GM12874 (cell line): Measurements from ENCODE around the gene TNS1.

ENCODE experiments used
- TF ChIP-seq, protein P1 (sequence below): IDR thresholded peaks from 2 replicates; pipeline ENCODE4 v1.5.1; 2011; ENCODE audit warnings: low read depth, mild to moderate bottlenecking, control low read depth, low read length, moderate library complexity; ENCODE audit not compliant: insufficient read depth

The TNS1 gene

DNA sequence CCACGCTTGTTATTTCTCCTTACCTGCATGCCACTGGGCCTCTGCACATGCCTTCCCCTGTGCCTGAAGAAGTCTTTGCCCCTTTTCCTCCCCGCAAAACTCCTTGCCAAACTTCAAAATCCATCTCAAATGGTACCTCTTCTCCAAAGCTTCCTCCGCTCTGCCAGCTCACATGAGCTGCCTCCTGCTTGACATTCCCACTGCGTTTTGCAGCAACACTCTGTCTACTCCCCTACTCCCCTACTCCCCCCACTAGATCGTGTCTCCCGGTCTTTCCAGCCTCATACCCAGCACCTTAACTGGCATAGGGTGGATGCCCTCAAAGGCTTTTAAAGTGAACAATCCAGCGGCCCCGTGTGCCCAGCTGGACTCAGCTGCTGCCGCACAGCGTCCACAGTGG, 65.8 kb downstream of the TNS1 start:
- TF ChIP-seq, protein P1, sequence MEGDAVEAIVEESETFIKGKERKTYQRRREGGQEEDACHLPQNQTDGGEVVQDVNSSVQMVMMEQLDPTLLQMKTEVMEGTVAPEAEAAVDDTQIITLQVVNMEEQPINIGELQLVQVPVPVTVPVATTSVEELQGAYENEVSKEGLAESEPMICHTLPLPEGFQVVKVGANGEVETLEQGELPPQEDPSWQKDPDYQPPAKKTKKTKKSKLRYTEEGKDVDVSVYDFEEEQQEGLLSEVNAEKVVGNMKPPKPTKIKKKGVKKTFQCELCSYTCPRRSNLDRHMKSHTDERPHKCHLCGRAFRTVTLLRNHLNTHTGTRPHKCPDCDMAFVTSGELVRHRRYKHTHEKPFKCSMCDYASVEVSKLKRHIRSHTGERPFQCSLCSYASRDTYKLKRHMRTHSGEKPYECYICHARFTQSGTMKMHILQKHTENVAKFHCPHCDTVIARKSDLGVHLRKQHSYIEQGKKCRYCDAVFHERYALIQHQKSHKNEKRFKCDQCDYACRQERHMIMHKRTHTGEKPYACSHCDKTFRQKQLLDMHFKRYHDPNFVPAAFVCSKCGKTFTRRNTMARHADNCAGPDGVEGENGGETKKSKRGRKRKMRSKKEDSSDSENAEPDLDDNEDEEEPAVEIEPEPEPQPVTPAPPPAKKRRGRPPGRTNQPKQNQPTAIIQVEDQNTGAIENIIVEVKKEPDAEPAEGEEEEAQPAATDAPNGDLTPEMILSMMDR: no peak

DNA sequence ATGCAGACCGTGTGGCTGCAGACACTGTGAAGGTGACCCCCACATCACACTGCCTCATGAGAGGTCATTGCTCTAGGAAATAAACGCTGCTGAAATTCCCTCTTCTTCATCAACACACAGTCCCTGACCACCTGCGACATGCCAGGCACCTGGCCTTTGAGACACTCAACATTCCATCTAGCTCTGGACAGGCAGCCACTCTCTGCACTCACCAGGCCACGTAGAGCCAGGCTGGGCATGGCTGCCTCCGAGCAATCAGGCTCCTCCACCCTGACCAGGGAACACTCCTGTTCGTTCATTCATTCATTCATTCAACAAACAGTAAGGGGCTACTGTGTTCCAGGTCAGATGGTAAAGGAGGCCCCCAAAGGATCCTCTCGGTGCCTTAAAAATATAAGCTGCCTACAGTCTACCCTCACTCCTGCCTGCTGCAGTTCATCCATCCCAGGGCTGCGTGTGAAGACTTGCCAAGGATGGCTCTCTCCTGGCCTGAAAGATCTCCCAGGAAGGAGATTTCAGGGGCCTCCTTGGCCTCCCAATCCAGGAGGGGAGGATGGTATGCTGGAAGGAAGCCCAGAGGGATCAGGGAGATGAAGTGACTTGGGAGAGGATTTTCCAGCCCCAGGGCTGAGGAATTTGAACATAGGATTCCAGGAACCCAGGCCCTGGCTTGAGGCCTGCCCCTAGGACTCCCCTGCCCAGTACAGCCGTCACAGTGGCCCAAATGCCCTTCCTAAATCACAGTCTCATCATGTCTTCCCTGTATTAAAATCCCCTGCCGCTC, 66.7 kb downstream of the TNS1 start:
- TF ChIP-seq, protein P1: no peak

DNA sequence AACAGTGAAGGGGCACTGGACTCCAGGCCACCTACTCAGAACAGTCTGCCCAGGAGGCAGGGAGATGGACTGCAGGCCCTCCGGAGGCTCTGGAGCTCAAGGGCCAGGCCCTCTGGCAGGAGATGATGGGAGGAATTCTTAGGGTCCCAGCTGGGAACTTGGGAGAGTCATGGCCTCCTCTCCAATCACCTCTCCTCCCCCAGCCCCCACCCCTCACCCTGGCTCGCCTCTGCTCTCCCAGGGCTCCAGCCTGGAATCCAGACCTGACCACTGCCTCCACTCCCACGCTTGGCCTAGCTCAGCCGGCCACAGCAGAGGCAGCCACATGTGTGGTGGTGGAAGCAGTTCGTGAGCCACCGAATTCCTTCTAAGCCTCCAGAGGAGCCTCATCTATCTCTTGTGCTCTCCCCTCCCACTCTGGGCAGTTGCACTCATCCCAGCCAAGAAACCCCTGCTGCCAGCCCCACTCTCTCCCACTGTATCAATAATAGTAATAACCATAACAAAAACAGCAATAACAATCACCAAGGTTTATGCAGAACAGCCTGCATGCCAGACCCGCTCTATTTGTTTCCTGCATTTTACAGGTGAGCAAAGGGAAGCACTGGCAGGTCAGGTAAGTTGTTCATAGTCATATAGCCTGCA, 67.4 kb downstream of the TNS1 start:
- TF ChIP-seq, protein P1: no peak

DNA sequence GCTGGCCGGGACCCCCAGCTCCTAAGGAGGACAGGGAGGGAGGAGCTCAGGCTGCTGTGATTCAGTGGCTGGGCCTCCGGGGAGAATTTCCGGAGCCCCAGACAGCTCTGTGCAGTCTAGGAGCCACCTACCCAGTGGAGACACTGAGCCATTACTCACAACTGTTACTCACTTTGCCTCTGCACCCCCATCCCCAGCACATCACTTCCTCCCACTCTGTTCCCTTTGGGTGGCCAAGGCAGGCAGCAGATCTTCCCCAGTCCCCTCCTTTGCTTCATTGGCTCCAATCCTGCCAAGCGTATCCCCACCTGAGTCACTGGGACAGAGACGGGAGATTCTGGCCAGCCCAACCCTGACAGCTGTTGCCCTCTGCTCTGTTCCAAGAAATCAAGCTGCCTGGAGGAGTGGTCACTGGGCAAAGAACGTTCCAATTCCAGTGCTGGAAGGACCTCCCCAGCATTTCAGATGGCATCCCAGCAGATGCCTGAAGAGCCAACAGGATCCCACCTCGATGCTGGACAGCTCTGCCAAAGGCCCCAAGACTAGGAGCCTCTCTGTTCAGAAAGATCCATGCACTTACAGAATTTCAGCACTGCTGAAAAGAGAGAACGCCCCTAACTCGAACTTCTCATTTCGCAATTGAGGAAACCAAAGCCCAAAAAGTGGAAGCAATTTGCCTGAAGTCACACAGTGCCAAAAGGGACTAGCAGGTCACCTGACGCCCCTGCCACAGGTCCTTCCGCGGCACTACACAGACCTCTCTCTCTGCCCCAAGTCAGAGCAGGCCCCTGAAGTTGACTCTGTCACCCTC, 68.3 kb downstream of the TNS1 start:
- TF ChIP-seq, protein P1: no peak

DNA sequence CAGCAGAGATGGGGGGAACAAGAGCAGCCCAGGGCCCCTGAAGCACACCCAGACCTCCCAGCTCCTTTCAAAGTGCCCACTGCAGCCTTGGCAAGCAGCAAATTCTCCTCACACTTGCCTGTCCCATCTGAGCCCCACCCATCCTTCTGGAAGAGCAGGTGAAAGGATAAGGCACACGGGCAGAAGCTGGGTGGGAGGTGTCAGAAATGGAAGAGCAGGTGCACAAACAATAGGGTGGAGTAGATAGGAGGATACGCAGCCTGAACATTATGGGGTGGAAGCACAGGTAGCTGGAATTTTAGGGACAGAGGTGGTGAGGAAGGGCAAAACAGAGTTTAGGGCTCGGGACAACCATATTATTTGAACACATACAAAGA, 69.2 kb downstream of the TNS1 start:
- TF ChIP-seq, protein P1: no peak

DNA sequence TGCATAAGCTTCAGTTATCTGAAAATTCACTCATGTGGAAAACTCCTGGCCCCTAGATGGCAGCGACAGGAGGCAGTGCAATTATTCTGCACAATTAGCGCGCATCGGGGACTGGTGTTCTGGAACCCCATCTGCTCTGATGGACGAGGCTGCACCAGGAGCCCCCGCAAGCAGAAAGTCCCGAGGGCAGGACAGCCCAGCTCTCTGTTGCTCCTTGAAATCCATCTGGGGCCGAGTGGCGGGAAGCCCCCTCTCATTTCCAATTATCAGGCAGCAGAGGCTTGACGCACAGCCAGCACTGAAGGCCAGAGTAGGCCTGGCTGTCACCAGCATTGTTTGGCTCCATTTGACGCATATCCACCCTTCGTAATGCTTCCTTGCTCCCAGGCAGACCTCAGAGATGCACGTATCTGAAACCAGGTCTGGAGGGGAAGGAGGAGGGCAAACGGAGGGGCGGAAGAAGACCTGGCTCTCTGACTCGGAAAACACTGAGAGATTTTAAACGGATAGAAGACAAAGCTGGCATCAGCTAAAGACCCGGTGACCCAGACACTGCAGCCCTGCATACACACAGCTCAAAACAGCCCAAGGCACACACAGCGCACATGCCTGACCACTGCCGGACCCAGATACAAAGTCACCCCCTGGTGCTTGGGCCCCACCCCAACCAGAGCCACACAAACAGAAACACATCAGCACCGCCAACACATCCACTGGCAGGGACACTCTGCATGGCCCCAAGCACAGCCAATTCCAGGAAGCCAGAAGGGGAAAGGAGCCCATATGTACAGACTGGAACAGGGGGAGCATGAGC, 69.8 kb downstream of the TNS1 start:
- TF ChIP-seq, protein P1: no peak
